WTC11 (cell line): ENCODE measurements around the gene C1R. TPM values are rescaled to one million over a fixed set of nuclear protein-coding genes. Genes with fewer than 3 reads are reported as not detected.

Experiments used
- ATAC-seq: fragments of 200-7000 bp; cut with Tn5 transposase; 2 replicates; pipeline ENCODE4 v1.10.0; 2021; ENCODE audit warnings: mild to moderate bottlenecking, moderate library complexity
- CTCF ChIA-PET: fragments of 300-600 bp; sonication (Branson Sonifier 250); formaldehyde crosslinking; loops from one replicate; lab custom pipeline; 2021; ENCODE audit warnings: antibody characterized with exemption; lab: Charles Lee
- POLR2A ChIA-PET: fragments of 350-600 bp; sonication (Branson Sonifier 250); formaldehyde crosslinking; loops from one replicate; lab custom pipeline; 2021; ENCODE audit warnings: antibody characterized with exemption; lab: Charles Lee
- DNase-seq: peaks from one replicate; pipeline ENCODE4 v3.0.0; 2021; ENCODE audit warnings: low spot score
- H3K27ac Mint-ChIP-seq: 2 replicates; pipeline ENCODE4 v1.8.0; 2021; ENCODE audit warnings: mixed read lengths
- H3K27me3 Mint-ChIP-seq: 2 replicates; pipeline ENCODE4 v1.8.0; 2021; ENCODE audit warnings: low read depth, mild to moderate bottlenecking, moderate library complexity, mixed read lengths
- H3K36me3 Mint-ChIP-seq: 2 replicates; pipeline ENCODE4 v1.8.0; 2021; ENCODE audit warnings: mixed read lengths
- H3K4me1 Mint-ChIP-seq: 2 replicates; pipeline ENCODE4 v1.8.0; 2022; ENCODE audit warnings: mixed read lengths
- H3K4me3 Mint-ChIP-seq: 2 replicates; pipeline ENCODE4 v1.8.0; 2021; ENCODE audit warnings: mild to moderate bottlenecking, moderate library complexity, mixed read lengths
- H3K9me3 Mint-ChIP-seq: 2 replicates; pipeline ENCODE4 v1.8.0; 2021; ENCODE audit warnings: mixed read lengths
- AFF4 ChIP-seq: sonication (generic); formaldehyde crosslinking; IDR thresholded peaks from 2 replicates; pipeline ENCODE4 v1.8.1; 2023; ENCODE audit warnings: mild to moderate bottlenecking, missing genetic modification reagents, borderline replicate concordance
- ARID4B ChIP-seq: sonication (generic); formaldehyde crosslinking; IDR thresholded peaks from 2 replicates; pipeline ENCODE4 v1.8.0; 2023; ENCODE audit warnings: missing genetic modification reagents, mild to moderate bottlenecking, borderline replicate concordance
- CDX4 ChIP-seq: fragments of 250-450 bp; sonication (Bioruptor Pico); IDR thresholded peaks from 2 replicates; pipeline ENCODE4 v1.9.0; 2021; ENCODE audit warnings: moderate library complexity, mild to moderate bottlenecking, inconsistent platforms, borderline replicate concordance
- E2F5 ChIP-seq: sonication (generic); formaldehyde crosslinking; IDR thresholded peaks from 2 replicates; pipeline ENCODE4 v1.8.1; 2022; ENCODE audit warnings: mild to moderate bottlenecking, moderate library complexity, missing genetic modification reagents
- ELF4 ChIP-seq: sonication (generic); formaldehyde crosslinking; IDR thresholded peaks from 2 replicates; pipeline ENCODE4 v1.8.1; 2022; ENCODE audit warnings: low read depth, mild to moderate bottlenecking, moderate library complexity, missing genetic modification reagents
- EMX1 ChIP-seq: fragments of 250-450 bp; sonication (Bioruptor Pico); IDR thresholded peaks from 2 replicates; pipeline ENCODE4 v1.8.0; 2021; ENCODE audit warnings: mild to moderate bottlenecking
- FOXJ3 ChIP-seq: sonication (generic); formaldehyde crosslinking; IDR thresholded peaks from 2 replicates; pipeline ENCODE4 v1.9.0; 2021; ENCODE audit warnings: missing genetic modification reagents, mild to moderate bottlenecking, borderline replicate concordance
- GTF2I ChIP-seq: fragments of 250-450 bp; sonication (Bioruptor Pico); conservative IDR thresholded peaks from 2 replicates; pipeline ENCODE4 v1.4.0; 2021; ENCODE audit warnings: mild to moderate bottlenecking
- IRF2 ChIP-seq: sonication (generic); formaldehyde crosslinking; IDR thresholded peaks from 2 replicates; pipeline ENCODE4 v1.8.0; 2022; ENCODE audit warnings: low read depth, missing genetic modification reagents, borderline replicate concordance
- JAZF1 ChIP-seq: fragments of 250-450 bp; sonication (Bioruptor Pico); IDR thresholded peaks from 2 replicates; pipeline ENCODE4 v1.9.0; 2021; ENCODE audit warnings: moderate library complexity, mild to moderate bottlenecking, inconsistent platforms
- KAT7 ChIP-seq: sonication (generic); formaldehyde crosslinking; IDR thresholded peaks from 2 replicates; pipeline ENCODE4 v1.8.1; 2023; ENCODE audit warnings: missing genetic modification reagents, mild to moderate bottlenecking, borderline replicate concordance
- MYBL2 ChIP-seq: sonication (generic); formaldehyde crosslinking; IDR thresholded peaks from 2 replicates; pipeline ENCODE4 v1.8.1; 2023; ENCODE audit warnings: mild to moderate bottlenecking, moderate library complexity, missing genetic modification reagents
- NFYB ChIP-seq: sonication (generic); formaldehyde crosslinking; conservative IDR thresholded peaks from 2 replicates; pipeline ENCODE4 v1.8.0; 2022; ENCODE audit warnings: low read depth, missing genetic modification reagents
- TEAD4 ChIP-seq: sonication (generic); formaldehyde crosslinking; IDR thresholded peaks from 2 replicates; pipeline ENCODE4 v1.8.0; 2022; ENCODE audit warnings: mild to moderate bottlenecking, missing genetic modification reagents
- ZBTB21 ChIP-seq: sonication (generic); formaldehyde crosslinking; IDR thresholded peaks from 2 replicates; pipeline ENCODE4 v1.8.1; 2023; ENCODE audit warnings: mild to moderate bottlenecking, missing genetic modification reagents, borderline replicate concordance
- ZNF138 ChIP-seq: sonication (generic); formaldehyde crosslinking; conservative IDR thresholded peaks from 2 replicates; pipeline ENCODE4 v1.8.1; 2022; ENCODE audit warnings: mild to moderate bottlenecking, moderate library complexity, missing genetic modification reagents
- ZNF317 ChIP-seq: sonication (generic); formaldehyde crosslinking; IDR thresholded peaks from 2 replicates; pipeline ENCODE4 v1.8.1; 2023; ENCODE audit warnings: low read depth, mild to moderate bottlenecking, moderate library complexity, missing genetic modification reagents, borderline replicate concordance
- ZNF425 ChIP-seq: fragments of 250-450 bp; sonication (Bioruptor Pico); conservative IDR thresholded peaks from 2 replicates; pipeline ENCODE4 v1.9.0; 2021; ENCODE audit warnings: mild to moderate bottlenecking
- ZSCAN18 ChIP-seq: fragments of 250-450 bp; sonication (Bioruptor Pico); IDR thresholded peaks from 2 replicates; pipeline ENCODE4 v2.1.2; 2022; ENCODE audit warnings: mild to moderate bottlenecking, moderate library complexity
- total RNA-seq: library from RNA; stranded (reverse); gene quantifications from 3 replicates; pipeline ENCODE4 v1.2.3, GENCODE V29; 2021

Gene C1R
- total RNA-seq, 1 experiment from 2014 or later: 8.4 TPM

GRCh38 chr12:7042842-7043241 lies 49.4 kb downstream of the C1R start:
- no peak overlapping the region for H3K4me3 Mint-ChIP-seq
- H3K27ac Mint-ChIP-seq: no peak overlapping the region
- DNase-seq (no peak), ATAC-seq (peak; percentile 71)
- H3K36me3 Mint-ChIP-seq: 0 out of 2 replicates have a peak, but pooled peaks cover 5% of the 10 kb centered on the region
- H3K4me1 Mint-ChIP-seq: peaks cover 12% of the 10 kb centered on the region; the same call in 1 of the 2 replicates
- no peaks in the 10 kb centered on the region for H3K27me3 Mint-ChIP-seq
- peaks cover 11% of the 10 kb centered on the region for H3K9me3 Mint-ChIP-seq
- no peak for TF ChIP-seq ZSCAN18 (CRISPR knock-in tag)
- no peak for TF ChIP-seq ZNF317 (CRISPR knock-in tag)
- no peak for TF ChIP-seq TEAD4 (CRISPR knock-in tag)
- no peak for TF ChIP-seq GTF2I (CRISPR knock-in tag)
- TF ChIP-seq ARID4B (CRISPR knock-in tag): no peak
- TF ChIP-seq FOXJ3 (CRISPR knock-in tag): no peak
- no peak for TF ChIP-seq CDX4 (CRISPR knock-in tag)
- TF ChIP-seq MYBL2 (CRISPR knock-in tag): no peak
- no peak for TF ChIP-seq KAT7 (CRISPR knock-in tag)
- TF ChIP-seq ZNF138 (CRISPR knock-in tag): no peak
- no peak for TF ChIP-seq AFF4 (CRISPR knock-in tag)
- no peak for TF ChIP-seq JAZF1 (CRISPR knock-in tag)
- no peak for TF ChIP-seq ZNF425 (CRISPR knock-in tag)
- TF ChIP-seq IRF2 (CRISPR knock-in tag): no peak
- no peak for TF ChIP-seq EMX1
- TF ChIP-seq ELF4: no peak
- TF ChIP-seq ZBTB21 (CRISPR knock-in tag): no peak
- TF ChIP-seq NFYB (CRISPR knock-in tag): no peak
- no peak for TF ChIP-seq E2F5 (CRISPR knock-in tag)
- TF ChIP-seq, all 79 proteins: peak for 0
- CTCF ChIA-PET: interaction anchor here (0.5 to 2.3 kb wide), 6 partner anchors 11 to 569 kb away, joined by 3 to 9 read pairs (median 4); partner anchors contain the start of gene C1R
- POLR2A ChIA-PET: no interaction called here
